ENCODE results near the gene FUT1. TPM values are rescaled to one million over a fixed set of nuclear protein-coding genes. Genes with fewer than 3 reads are reported as not detected.
A peak's percentile ranks its signal among the peaks of the same experiment; 100 is the strongest.

The FUT1 gene
- total RNA-seq, 2 donors from 2014 or later, result 2.1 to 4.1 TPM

DNA sequence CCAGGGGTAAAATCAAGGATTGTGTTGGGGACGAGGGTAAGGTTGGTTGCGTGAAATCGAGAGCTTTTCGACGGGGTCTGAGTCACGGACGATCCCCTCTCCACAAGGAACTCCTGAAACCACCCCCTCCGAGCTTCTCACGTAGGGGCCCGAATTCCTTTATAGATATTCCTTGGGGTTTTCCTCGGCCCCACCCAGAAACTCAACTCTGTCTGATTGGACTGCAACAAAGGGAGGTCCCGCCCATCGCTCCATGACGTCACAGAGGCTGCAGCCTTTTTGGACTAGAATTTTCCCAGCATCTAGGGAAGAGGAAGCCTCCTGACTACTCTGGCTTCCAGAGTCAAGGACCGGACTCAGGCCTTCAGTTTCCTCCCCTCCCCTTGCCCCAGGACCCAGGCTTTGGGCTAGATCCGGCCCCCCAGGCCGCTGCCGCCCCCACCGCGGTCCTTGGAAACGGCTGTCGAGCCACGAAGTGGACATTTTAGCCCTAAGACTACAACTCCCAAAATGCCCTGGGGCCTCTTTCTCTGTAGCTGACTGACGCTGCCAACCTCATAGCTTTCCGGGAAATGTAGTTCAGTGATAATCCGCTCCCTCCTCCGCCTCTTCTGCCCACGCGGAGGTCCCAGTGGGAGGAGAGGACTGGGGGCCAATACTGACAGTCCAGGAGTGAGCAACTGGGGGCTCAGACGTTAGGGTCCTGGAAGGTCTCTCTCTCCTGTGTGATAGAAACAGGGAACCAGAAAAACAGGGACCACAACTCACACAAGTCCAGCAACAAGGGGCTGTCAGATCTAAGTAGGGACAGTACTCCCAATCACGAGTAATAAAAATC, 5.5 kb downstream of the FUT1 start, which contains the start of gene IZUMO1:
Gene IZUMO1, minus strand, starts transcription at position 172 of the 838 bp plus-strand sequence. CDS start 1,050 bp downstream, outside the sequence.
- no peak within 1 kb of the TSS for H3K4me3 ChIP-seq
- H3K27ac ChIP-seq, result peak within 1 kb of the TSS in 1 of 2 donors; percentile 38
- WGBS, result 40% methylated on average over 31 of the region's 31 CpGs
- no peaks in the 10 kb centered on the region for H3K4me1 ChIP-seq (replicated peaks)
- no peaks in the 10 kb centered on the region for H3K9me3 ChIP-seq
- no peaks in the 10 kb centered on the region for H3K36me3 ChIP-seq
- DNase-seq (ENCODE audit: low spot score), result no peak
- intact Hi-C loops (cut with DNase I), result no loop called here
- no peaks in the 10 kb centered on the region for H3K27me3 ChIP-seq (replicated peaks; ENCODE audit: insufficient read depth)
- no peak for TF ChIP-seq POLR2AphosphoS5 (IDR thresholded peaks at IDR 0.05)
- TF ChIP-seq POLR2A (IDR thresholded peaks at IDR 0.05), result no peak
- TF ChIP-seq, protein P1, sequence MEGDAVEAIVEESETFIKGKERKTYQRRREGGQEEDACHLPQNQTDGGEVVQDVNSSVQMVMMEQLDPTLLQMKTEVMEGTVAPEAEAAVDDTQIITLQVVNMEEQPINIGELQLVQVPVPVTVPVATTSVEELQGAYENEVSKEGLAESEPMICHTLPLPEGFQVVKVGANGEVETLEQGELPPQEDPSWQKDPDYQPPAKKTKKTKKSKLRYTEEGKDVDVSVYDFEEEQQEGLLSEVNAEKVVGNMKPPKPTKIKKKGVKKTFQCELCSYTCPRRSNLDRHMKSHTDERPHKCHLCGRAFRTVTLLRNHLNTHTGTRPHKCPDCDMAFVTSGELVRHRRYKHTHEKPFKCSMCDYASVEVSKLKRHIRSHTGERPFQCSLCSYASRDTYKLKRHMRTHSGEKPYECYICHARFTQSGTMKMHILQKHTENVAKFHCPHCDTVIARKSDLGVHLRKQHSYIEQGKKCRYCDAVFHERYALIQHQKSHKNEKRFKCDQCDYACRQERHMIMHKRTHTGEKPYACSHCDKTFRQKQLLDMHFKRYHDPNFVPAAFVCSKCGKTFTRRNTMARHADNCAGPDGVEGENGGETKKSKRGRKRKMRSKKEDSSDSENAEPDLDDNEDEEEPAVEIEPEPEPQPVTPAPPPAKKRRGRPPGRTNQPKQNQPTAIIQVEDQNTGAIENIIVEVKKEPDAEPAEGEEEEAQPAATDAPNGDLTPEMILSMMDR (IDR thresholded peaks at IDR 0.05), result no peak

DNA sequence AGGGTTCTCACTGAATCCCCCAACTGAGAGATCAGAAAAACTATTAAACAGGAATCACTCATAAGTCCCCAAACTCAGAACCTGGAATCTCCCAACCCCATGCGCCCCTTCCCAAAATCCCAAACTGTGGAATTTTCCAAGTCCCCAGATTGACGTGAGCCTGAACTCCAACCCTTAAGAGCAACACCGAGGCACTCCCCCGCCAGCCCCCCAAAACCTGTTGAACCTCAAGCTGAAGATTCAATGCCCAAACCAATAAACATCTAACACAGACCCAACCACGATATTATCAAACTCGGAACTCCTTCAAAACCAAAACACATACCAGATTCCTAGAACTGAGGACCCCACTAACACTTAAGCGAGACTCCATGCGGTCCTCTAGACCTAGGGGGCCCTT, 6.3 kb downstream of the FUT1 start:
- Histone ChIP-seq H3K36me3 (no peaks in the 10 kb centered on the region), H3K4me1 (replicated peaks) (no peaks in the 10 kb centered on the region), H3K4me3 (no peak overlapping the region), H3K27ac (no peak overlapping the region), H3K9me3 (no peaks in the 10 kb centered on the region), H3K27me3 (replicated peaks; ENCODE audit: insufficient read depth) (no peaks in the 10 kb centered on the region)
- TF ChIP-seq, protein P1 (IDR thresholded peaks at IDR 0.05), result no peak
- TF ChIP-seq POLR2AphosphoS5 (IDR thresholded peaks at IDR 0.05) (no peak), POLR2A (IDR thresholded peaks at IDR 0.05) (no peak)
- no peak for DNase-seq (ENCODE audit: low spot score)
- 85% methylated on average over 8 of the region's 8 CpGs for WGBS
- intact Hi-C loops (cut with DNase I), result no loop called here

DNA sequence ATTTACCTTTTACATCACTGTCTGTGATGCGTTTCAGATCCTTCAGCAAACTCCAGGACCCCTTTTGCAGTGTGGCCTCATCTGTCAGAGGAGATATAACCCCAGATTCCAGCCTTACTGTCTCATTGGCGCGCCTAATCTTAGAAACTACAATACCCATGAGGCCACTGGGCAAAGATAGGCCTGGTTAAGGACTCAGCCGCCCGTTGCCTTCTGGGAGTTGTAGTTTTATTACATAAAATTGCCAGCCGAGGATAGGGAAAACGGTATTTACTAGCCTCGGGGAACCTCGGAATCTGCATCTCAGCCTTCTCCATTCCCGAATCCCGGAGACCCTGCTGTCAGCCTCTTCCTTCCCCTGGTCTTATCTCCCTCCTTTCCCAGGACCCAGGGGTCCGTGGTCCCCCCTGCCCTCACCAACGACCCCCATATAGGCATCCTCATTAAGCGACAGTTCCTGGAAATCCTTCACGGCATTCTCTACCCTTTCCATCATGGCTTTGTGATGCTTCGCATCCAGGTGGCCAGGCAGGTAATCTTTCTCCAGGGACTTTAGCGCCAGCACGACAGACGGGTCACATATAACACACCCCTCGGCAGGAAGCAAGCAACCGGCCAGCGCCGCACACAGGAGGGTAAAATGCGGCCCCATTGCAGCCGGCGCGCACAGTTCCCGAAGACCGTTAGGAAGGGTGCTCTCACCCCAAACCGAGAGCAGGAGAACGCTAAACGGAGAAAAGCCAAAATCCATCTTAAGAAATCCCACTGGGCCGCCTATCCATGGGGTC, 7.0 kb downstream of the FUT1 start:
- 39% methylated on average over 33 of the region's 33 CpGs for WGBS
- no peaks in the 10 kb centered on the region for H3K4me1 ChIP-seq (replicated peaks)
- H3K9me3 ChIP-seq, result no peaks in the 10 kb centered on the region
- no peak overlapping the region for H3K27ac ChIP-seq
- DNase-seq (ENCODE audit: low spot score), result peak; percentile 46
- intact Hi-C loops (cut with DNase I), result no loop called here
- TF ChIP-seq POLR2AphosphoS5 (IDR thresholded peaks at IDR 0.05), result peak; percentile 40
- TF ChIP-seq, protein P1 (IDR thresholded peaks at IDR 0.05), result no peak
- no peak overlapping the region for H3K4me3 ChIP-seq
- H3K36me3 ChIP-seq, result no peaks in the 10 kb centered on the region
- H3K27me3 ChIP-seq (replicated peaks; ENCODE audit: insufficient read depth), result no peaks in the 10 kb centered on the region

DNA sequence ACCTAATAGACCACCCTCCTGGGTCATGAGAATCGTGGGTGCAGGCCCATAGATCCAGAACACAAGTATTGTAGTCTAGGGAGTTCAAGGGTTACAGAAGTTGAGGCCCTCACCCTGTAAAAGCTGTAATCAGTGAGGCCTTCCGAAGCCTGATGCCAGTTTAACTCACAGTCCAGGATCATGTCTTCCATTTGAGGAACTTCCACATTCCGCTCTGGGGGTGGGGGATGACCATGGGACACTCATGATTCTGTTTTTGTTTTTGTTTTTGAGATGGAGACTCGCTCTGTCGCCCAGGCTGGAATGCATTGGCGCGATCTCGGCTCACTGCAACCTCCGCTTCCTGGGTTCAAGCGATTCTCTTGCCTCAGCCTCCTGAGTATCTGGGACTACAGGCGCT, 10.3 kb downstream of the FUT1 start:
- Histone ChIP-seq H3K27ac (no peak overlapping the region), H3K4me1 (replicated peaks) (peaks cover 7% of the 10 kb centered on the region), H3K27me3 (replicated peaks; ENCODE audit: insufficient read depth) (no peaks in the 10 kb centered on the region), H3K4me3 (no peak overlapping the region), H3K9me3 (no peaks in the 10 kb centered on the region), H3K36me3 (no peaks in the 10 kb centered on the region)
- WGBS, result 93% methylated on average over 11 of the region's 11 CpGs
- intact Hi-C loops (cut with DNase I), result no loop called here
- no peak for DNase-seq (ENCODE audit: low spot score)
- TF ChIP-seq POLR2AphosphoS5 (IDR thresholded peaks at IDR 0.05) (no peak), POLR2A (IDR thresholded peaks at IDR 0.05) (no peak)
- TF ChIP-seq, protein P1 (IDR thresholded peaks at IDR 0.05), result no peak
